ENCODE results near the gene LPP.

Gene LPP

GRCh38 chr3:188899881-188900280, 745.9 kb downstream of the LPP start:
- ChIA-PET POLR2A (ENCODE audit: low non-redundant PET) (no interaction called here), CTCF (interaction anchor here (0.6 to 0.7 kb wide), 3 partner anchors 23 to 1231 kb away, joined by 3 to 8 read pairs (median 7); no protein-coding TSS in a partner anchor)
- peak overlapping the region; percentile 54 for H3K27ac ChIP-seq
- no peak for TF ChIP-seq CTCF (conservative IDR thresholded peaks at IDR 0.05; ENCODE audit: low read depth)
- no peak for DNase-seq (ENCODE audit: low spot score)

- H3K27ac ChIP-seq: peak overlapping the region; percentile 54
- POLR2A ChIA-PET (ENCODE audit: low non-redundant PET): no interaction called here
- CTCF ChIA-PET: interaction anchor here (0.6 to 0.7 kb wide), 4 partner anchors 23 to 1232 kb away, joined by 3 to 8 read pairs (median 6); no protein-coding TSS in a partner anchor
- TF ChIP-seq CTCF (conservative IDR thresholded peaks at IDR 0.05; ENCODE audit: low read depth): no peak
- peak; percentile 91 for DNase-seq (ENCODE audit: low spot score)
Observed at GRCh38 chr3:188900421-188900951, 746.5 kb downstream of the LPP start.

GRCh38 chr3:188901126-188901525, 747.2 kb downstream of the LPP start:
- no peak for TF ChIP-seq CTCF (conservative IDR thresholded peaks at IDR 0.05; ENCODE audit: low read depth)
- peak overlapping the region; percentile 55; the same call in 1 of the 2 replicates for H3K27ac ChIP-seq
- no peak for DNase-seq (ENCODE audit: low spot score)
- POLR2A ChIA-PET (ENCODE audit: low non-redundant PET): no interaction called here
- CTCF ChIA-PET: no interaction called here

- POLR2A ChIA-PET (ENCODE audit: low non-redundant PET): no interaction called here
- H3K27ac ChIP-seq: no peak overlapping the region; the same call in 1 of the 2 replicates
- no peak for DNase-seq (ENCODE audit: low spot score)
- CTCF ChIA-PET: no interaction called here
- no peak for TF ChIP-seq CTCF (conservative IDR thresholded peaks at IDR 0.05; ENCODE audit: low read depth)
Observed at GRCh38 chr3:188901671-188902287, 747.8 kb downstream of the LPP start.

GRCh38 chr3:188904670-188905069, 750.7 kb downstream of the LPP start:
- CTCF ChIA-PET: no interaction called here

GRCh38 chr3:188905547-188905946, 751.6 kb downstream of the LPP start:
- no peak overlapping the region; the same call in 1 of the 2 replicates for H3K27ac ChIP-seq
- no peak for TF ChIP-seq CTCF (conservative IDR thresholded peaks at IDR 0.05; ENCODE audit: low read depth)
- no peak for DNase-seq (ENCODE audit: low spot score)
- CTCF ChIA-PET: interaction anchor here (0.6 kb wide), 1 partner anchor 1188 kb away, joined by 3 read pairs; no protein-coding TSS in a partner anchor
- POLR2A ChIA-PET (ENCODE audit: low non-redundant PET): no interaction called here

More at GRCh38 chr3:188904670-188905069, 750.7 kb downstream of the LPP start:
- no peak for TF ChIP-seq CTCF (conservative IDR thresholded peaks at IDR 0.05; ENCODE audit: low read depth)
- POLR2A ChIA-PET (ENCODE audit: low non-redundant PET): no interaction called here
- no peak overlapping the region; the same call in 1 of the 2 replicates for H3K27ac ChIP-seq
- no peak for DNase-seq (ENCODE audit: low spot score)
